GM12874 (cell line): ENCODE data around the gene TNFRSF21.

Experiments
- CTCF ChIP-seq: IDR thresholded peaks from 2 replicates; pipeline ENCODE4 v1.5.1; 2011; ENCODE audit warnings: low read depth, mild to moderate bottlenecking, control low read depth, low read length, moderate library complexity; ENCODE audit not compliant: insufficient read depth

The TNFRSF21 gene

GRCh38 chr6:47352194-47352920 is 42.7 kb upstream of the TNFRSF21 start:
- 0 out of 2 replicates have a peak, but pooled peaks have one; percentile 5 for TF ChIP-seq CTCF

GRCh38 chr6:47351621-47352020 is 41.9 kb upstream of the TNFRSF21 start:
- no peak for TF ChIP-seq CTCF

GRCh38 chr6:47349931-47350330 is 40.2 kb upstream of the TNFRSF21 start:
- no peak for TF ChIP-seq CTCF

- no peak for TF ChIP-seq CTCF
Measured at GRCh38 chr6:47348316-47348863, 38.7 kb upstream of the TNFRSF21 start.

- no peak for TF ChIP-seq CTCF
Measured at GRCh38 chr6:47345761-47346160, 36.1 kb upstream of the TNFRSF21 start.

- no peak for TF ChIP-seq CTCF
Measured at GRCh38 chr6:47344022-47344421, 34.3 kb upstream of the TNFRSF21 start.

GRCh38 chr6:47343600-47343999 is 33.9 kb upstream of the TNFRSF21 start:
- no peak for TF ChIP-seq CTCF
